GM18507 (cell line): ENCODE measurements around the gene RNU1-3.
"Not testable (repeated sequence)": the region's sequence is repeated elsewhere in the genome, so short reads cannot be mapped to it uniquely, and the experiment has no call there.

ENCODE experiments used
- DNase-seq: peaks from one replicate; pipeline ENCODE4 v3.0.0; 2011; ENCODE audit warnings: low read depth; ENCODE audit not compliant: insufficient read length; ENCODE audit errors: extremely low spot score
- FAIRE-seq: peaks from 2 replicates; lab custom pipeline; 2011; peaks lifted over from hg19 to GRCh38; lab: Jason Lieb, UNC

Gene RNU1-3

GRCh38 chr1:16643476-16644192 lies 23.1 kb downstream of the RNU1-3 start:
- not testable (repeated sequence) for FAIRE-seq, DNase-seq

GRCh38 chr1:16643001-16643411 lies 23.7 kb downstream of the RNU1-3 start:
- not testable (repeated sequence) for FAIRE-seq, DNase-seq

- not testable (repeated sequence) for DNase-seq, FAIRE-seq
Measured at GRCh38 chr1:16642025-16642966, 24.5 kb downstream of the RNU1-3 start.

- not testable (repeated sequence) for DNase-seq, FAIRE-seq
Measured at GRCh38 chr1:16641159-16641975, 25.4 kb downstream of the RNU1-3 start.

- DNase-seq, FAIRE-seq: not testable (repeated sequence)
Measured at GRCh38 chr1:16639091-16640031, 27.4 kb downstream of the RNU1-3 start.

- not testable (repeated sequence) for DNase-seq, FAIRE-seq
Measured at GRCh38 chr1:16637941-16638778, 28.6 kb downstream of the RNU1-3 start.

DNA sequence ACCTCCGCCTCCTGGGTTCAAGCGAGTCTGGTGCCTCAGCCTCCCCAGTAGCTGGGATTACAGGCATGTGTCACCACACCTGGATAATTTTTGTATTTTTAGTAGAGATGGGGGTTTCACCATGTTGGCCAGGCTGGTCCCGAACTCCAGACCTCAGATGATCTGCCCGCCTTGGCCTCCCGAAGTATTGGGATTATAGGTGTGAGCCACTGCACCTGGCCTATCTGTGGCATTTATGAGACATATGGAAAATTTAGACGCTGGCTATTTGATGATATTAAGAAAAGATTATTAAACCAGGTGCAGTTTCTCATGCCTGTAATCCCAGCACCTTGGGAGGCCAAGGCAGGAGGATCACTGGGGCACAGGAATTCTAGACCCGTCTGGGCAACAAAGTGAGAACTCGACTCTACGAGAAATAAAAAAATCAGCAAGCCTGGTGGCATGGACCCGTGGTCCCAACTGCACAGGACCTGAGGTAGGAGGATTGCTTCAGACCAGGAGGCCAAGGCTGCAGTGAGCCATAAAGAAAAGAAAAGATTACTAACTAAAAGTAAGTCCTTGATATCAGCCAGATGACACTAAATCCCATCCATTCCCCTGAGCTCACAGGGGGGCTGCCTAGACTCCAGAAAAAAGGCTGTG lies 30.1 kb downstream of the RNU1-3 start:
- DNase-seq, FAIRE-seq: not testable (repeated sequence)

DNA sequence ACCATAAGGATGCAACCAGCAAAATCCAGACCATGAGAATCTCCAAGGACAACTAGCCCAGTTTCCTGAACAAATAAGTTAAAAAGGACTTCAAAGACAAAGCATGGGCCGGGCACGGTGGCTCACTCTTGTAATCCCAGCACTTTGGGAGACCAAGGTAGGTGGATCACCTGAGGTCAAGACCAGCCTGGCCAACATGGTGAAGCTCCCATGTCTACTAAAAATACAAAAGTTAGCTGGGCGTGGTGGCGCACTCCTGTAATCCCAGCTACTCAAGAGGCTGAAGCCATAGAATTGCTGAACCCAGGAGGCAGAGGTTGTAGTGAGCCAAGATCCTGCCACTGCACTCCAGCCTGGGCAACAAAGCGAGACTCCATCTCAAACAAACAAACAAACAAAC lies 30.8 kb downstream of the RNU1-3 start:
- FAIRE-seq: not testable (repeated sequence)

GRCh38 chr1:16633540-16634282 lies 33.0 kb downstream of the RNU1-3 start:
- not testable (repeated sequence) for DNase-seq, FAIRE-seq

More for the DNA sequence above, 30.8 kb downstream of the RNU1-3 start:
- DNase-seq: not testable (repeated sequence)

DNA sequence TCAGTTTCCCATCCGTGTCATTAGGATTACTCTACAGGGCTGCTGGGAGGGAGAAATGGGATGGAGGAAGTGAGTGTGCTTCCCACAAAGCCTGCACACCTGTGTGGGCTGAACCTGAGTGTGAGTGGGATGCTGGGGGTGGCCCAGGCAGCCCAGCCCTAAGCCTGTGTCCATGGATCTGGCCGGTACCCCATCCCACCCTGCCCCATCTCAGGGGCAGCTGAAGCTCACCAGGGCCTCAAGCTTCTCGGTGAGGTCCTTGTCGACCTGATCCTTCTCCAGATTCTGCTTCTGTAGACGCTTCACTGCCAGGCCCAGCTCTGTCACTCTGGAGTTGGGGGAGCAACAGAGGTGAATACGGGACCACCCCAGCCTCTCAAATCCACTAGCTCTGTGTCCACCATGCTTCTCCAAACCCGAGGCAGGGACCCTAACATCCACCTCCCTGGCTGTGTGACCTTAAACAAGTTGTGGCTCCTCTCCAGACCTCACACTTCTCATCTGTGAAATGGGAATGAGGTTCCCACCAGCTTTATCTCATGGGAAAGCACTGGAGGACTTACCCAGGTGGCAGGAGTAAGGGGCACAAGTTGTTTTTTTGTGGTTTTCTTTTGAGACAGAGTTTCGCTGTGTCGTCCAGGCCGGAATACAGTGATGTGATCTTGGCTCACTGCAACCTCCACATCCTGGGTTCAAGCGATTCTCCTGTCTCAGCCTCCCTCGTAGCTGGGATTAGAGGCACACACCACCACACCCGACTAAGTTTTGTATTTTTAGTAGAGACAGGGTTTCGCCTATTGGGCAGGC lies 34.5 kb downstream of the RNU1-3 start:
- not testable (repeated sequence) for FAIRE-seq, DNase-seq

- FAIRE-seq: no peak
- no peak for DNase-seq
Measured at GRCh38 chr1:16631248-16632043, 35.3 kb downstream of the RNU1-3 start.

- DNase-seq: no peak
- FAIRE-seq: no peak
Measured at GRCh38 chr1:16630661-16631247, 36.0 kb downstream of the RNU1-3 start.

GRCh38 chr1:16629916-16630530 lies 36.7 kb downstream of the RNU1-3 start:
- DNase-seq, FAIRE-seq: not testable (repeated sequence)
